ENCODE measurements around the gene PIK3R4.

- TF ChIP-seq CTCF (IDR thresholded peaks at IDR 0.05), result no peak
- TF ChIP-seq POLR2A (IDR thresholded peaks at IDR 0.05), result no peak
These were observed 40.9 kb upstream of the PIK3R4 start for GRCh38 chr3:130787422-130788068.
